Activated CD4-positive, alpha-beta T cell treated with anti-CD3 and anti-CD28 coated beads, Interleukin-2, amount 10 ng/mL, durations not matched to agents 24 days and 14 days (primary cell): Measurements from ENCODE around the gene NRSN1. TPM values are rescaled to one million over a fixed set of nuclear protein-coding genes. Genes with fewer than 3 reads are reported as not detected.

Experiments
- DNase-seq: peaks from one replicate; pipeline ENCODE4 v3.0.0; 2022
- H3K27ac Mint-ChIP-seq: one replicate; pipeline ENCODE4 v1.8.0; 2022; ENCODE audit warnings: mild to moderate bottlenecking, mixed read lengths
- H3K27me3 Mint-ChIP-seq: one replicate; pipeline ENCODE4 v1.8.0; 2022; ENCODE audit warnings: mixed read lengths
- H3K36me3 Mint-ChIP-seq: one replicate; pipeline ENCODE4 v1.8.0; 2022; ENCODE audit warnings: low read depth, mild to moderate bottlenecking, mixed read lengths
- H3K4me1 Mint-ChIP-seq: one replicate; pipeline ENCODE4 v1.8.0; 2021; ENCODE audit warnings: mixed read lengths
- H3K4me3 Mint-ChIP-seq: one replicate; pipeline ENCODE4 v1.8.0; 2022; ENCODE audit warnings: mild to moderate bottlenecking, moderate library complexity, mixed read lengths
- H3K9me3 Mint-ChIP-seq: one replicate; pipeline ENCODE4 v1.8.0; 2021; ENCODE audit warnings: mixed read lengths
- intact Hi-C: fragments of 100-400 bp; cut with micrococcal nuclease; formaldehyde crosslinking; loops from one replicate; pipeline ENCODE4 v1.15.1; 2023
- total RNA-seq: library from RNA; stranded (reverse); gene quantifications from 2 replicates; pipeline ENCODE4 v1.2.3, GENCODE V29; 2022

The NRSN1 gene, protein sequence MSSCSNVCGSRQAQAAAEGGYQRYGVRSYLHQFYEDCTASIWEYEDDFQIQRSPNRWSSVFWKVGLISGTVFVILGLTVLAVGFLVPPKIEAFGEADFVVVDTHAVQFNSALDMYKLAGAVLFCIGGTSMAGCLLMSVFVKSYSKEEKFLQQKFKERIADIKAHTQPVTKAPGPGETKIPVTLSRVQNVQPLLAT
- not detected in 2 replicates for total RNA-seq

DNA sequence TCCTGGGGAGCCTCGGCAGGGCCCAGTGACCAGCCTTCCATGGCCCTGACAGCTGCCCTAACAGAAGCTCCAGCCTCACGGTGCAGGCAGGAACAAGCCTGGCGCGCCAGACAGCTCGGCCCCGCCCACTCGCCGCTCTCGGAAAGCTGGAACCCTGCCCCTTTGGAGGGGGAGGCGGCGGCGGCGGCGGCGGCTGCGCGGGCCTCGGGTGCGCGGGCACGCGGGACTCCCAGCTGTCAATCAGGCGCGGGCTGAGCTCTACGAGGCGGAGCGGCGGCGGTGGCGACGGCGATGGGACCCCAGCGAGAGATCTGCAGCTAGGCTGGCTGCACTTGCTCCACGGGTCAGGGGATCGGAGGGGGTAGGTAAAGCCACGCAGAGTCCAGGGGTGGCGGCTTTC is at the start of gene NRSN1:
Gene NRSN1 (plus strand): TSS at position 236 of the 400 bp plus-strand sequence. CDS start 8,113 bp downstream, outside the sequence.
- Mint-ChIP-seq H3K27ac (no peak within 1 kb of the TSS), H3K27me3 (peaks cover 7% of the 10 kb centered on the region), H3K9me3 (peaks cover 4% of the 10 kb centered on the region), H3K36me3 (no peaks in the 10 kb centered on the region), H3K4me1 (peaks cover 2% of the 10 kb centered on the region), H3K4me3 (no peak within 1 kb of the TSS)
- no peak for DNase-seq
- intact Hi-C loops, result no loop called here

- H3K4me1 Mint-ChIP-seq, result no peaks in the 10 kb centered on the region
- no peaks in the 10 kb centered on the region for H3K27me3 Mint-ChIP-seq
- no peaks in the 10 kb centered on the region for H3K36me3 Mint-ChIP-seq
- H3K9me3 Mint-ChIP-seq, result no peaks in the 10 kb centered on the region
- no peak for DNase-seq
- intact Hi-C loops, result no loop called here
- H3K4me3 Mint-ChIP-seq, result no peak overlapping the region
- no peak overlapping the region for H3K27ac Mint-ChIP-seq
Observed at GRCh38 chr6:24078200-24078599, 47.8 kb upstream of the NRSN1 start.

GRCh38 chr6:24079076-24079475 is 46.9 kb upstream of the NRSN1 start:
- no peak overlapping the region for H3K4me3 Mint-ChIP-seq
- H3K9me3 Mint-ChIP-seq, result no peaks in the 10 kb centered on the region
- H3K27me3 Mint-ChIP-seq, result no peaks in the 10 kb centered on the region
- intact Hi-C loops, result no loop called here
- H3K36me3 Mint-ChIP-seq, result no peaks in the 10 kb centered on the region
- no peak for DNase-seq
- no peak overlapping the region for H3K27ac Mint-ChIP-seq
- H3K4me1 Mint-ChIP-seq, result no peaks in the 10 kb centered on the region

GRCh38 chr6:24080711-24081110 is 45.3 kb upstream of the NRSN1 start:
- Mint-ChIP-seq H3K4me1 (no peaks in the 10 kb centered on the region), H3K27me3 (no peaks in the 10 kb centered on the region), H3K36me3 (no peaks in the 10 kb centered on the region), H3K27ac (no peak overlapping the region), H3K4me3 (no peak overlapping the region), H3K9me3 (no peaks in the 10 kb centered on the region)
- intact Hi-C loops, result no loop called here
- DNase-seq, result no peak

DNA sequence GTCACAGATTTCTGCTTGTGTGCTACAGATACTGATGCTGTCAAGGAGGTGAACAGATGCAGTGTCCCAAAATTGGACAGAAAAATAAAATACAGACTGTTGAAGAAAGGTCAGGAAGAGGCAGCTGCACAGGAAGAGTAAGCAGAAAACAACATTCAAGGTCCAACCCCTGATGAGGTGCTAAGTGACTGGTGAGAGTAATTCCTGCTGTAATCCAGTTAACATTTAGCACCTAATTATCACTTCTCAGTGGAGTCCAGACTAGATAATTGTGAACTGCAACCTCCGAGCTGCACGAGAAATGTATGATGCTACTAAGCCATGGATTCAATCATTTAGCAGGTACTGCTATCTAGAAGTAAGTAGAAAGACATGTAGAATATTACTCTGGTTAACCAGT is 36.3 kb upstream of the NRSN1 start:
- Mint-ChIP-seq H3K27ac (no peak overlapping the region), H3K9me3 (no peaks in the 10 kb centered on the region), H3K4me3 (no peak overlapping the region), H3K4me1 (no peaks in the 10 kb centered on the region), H3K27me3 (no peaks in the 10 kb centered on the region), H3K36me3 (no peaks in the 10 kb centered on the region)
- intact Hi-C loops, result no loop called here
- no peak for DNase-seq

DNA sequence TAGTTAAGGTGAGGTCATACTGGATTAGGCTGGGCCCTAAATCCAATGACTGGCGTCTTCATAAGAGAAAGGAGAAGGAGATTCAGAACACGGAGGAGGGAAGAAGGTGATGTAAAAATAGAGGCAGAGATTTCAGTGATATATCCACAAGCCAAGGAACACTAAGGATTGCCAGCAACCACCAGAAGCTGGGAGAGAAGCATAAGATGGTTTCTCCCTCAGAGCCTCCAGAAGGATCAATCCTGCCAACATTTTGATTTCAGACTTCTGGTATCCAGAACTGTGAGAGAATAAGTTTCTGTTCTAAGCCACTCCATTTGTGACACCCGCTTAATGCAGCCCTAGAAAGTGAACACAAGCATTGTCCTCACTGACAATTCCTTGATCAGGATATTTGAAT is 33.6 kb upstream of the NRSN1 start:
- H3K36me3 Mint-ChIP-seq, result no peaks in the 10 kb centered on the region
- H3K27ac Mint-ChIP-seq, result no peak overlapping the region
- H3K4me1 Mint-ChIP-seq, result no peaks in the 10 kb centered on the region
- H3K4me3 Mint-ChIP-seq, result no peak overlapping the region
- intact Hi-C loops, result no loop called here
- no peaks in the 10 kb centered on the region for H3K9me3 Mint-ChIP-seq
- DNase-seq, result no peak
- H3K27me3 Mint-ChIP-seq, result no peaks in the 10 kb centered on the region

- intact Hi-C loops, result no loop called here
- Mint-ChIP-seq H3K27ac (no peak overlapping the region), H3K4me1 (no peaks in the 10 kb centered on the region), H3K27me3 (no peaks in the 10 kb centered on the region), H3K4me3 (no peak overlapping the region), H3K9me3 (no peaks in the 10 kb centered on the region), H3K36me3 (no peaks in the 10 kb centered on the region)
- DNase-seq, result no peak
Observed at GRCh38 chr6:24093381-24093780, 32.6 kb upstream of the NRSN1 start.

DNA sequence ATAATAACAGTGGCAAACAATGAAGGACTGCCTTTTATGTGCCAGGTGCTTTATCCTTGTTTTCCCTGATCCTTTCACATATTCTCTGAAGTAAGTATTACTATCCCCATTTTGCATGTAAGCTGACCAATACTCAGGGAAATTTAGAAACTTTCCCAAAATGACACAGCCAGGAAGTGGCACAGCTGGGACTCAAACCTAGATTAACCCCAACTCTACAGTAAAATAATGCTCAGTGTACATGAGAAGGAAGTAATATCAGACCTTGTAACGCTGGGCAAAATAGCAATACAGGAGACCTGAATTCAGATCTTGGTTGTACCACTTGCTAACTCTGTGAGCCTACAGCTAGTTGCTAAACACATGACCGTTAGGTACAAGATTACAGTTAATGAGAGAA is 26.8 kb upstream of the NRSN1 start:
- Mint-ChIP-seq H3K4me1 (no peaks in the 10 kb centered on the region), H3K9me3 (no peaks in the 10 kb centered on the region), H3K4me3 (no peak overlapping the region), H3K36me3 (no peaks in the 10 kb centered on the region), H3K27me3 (no peaks in the 10 kb centered on the region), H3K27ac (no peak overlapping the region)
- intact Hi-C loops, result no loop called here
- no peak for DNase-seq

- no peaks in the 10 kb centered on the region for H3K27me3 Mint-ChIP-seq
- H3K4me1 Mint-ChIP-seq, result no peaks in the 10 kb centered on the region
- H3K27ac Mint-ChIP-seq, result no peak overlapping the region
- H3K4me3 Mint-ChIP-seq, result no peak overlapping the region
- intact Hi-C loops, result no loop called here
- no peaks in the 10 kb centered on the region for H3K36me3 Mint-ChIP-seq
- H3K9me3 Mint-ChIP-seq, result no peaks in the 10 kb centered on the region
- DNase-seq, result no peak
Observed at GRCh38 chr6:24100024-24100769, 25.8 kb upstream of the NRSN1 start.

DNA sequence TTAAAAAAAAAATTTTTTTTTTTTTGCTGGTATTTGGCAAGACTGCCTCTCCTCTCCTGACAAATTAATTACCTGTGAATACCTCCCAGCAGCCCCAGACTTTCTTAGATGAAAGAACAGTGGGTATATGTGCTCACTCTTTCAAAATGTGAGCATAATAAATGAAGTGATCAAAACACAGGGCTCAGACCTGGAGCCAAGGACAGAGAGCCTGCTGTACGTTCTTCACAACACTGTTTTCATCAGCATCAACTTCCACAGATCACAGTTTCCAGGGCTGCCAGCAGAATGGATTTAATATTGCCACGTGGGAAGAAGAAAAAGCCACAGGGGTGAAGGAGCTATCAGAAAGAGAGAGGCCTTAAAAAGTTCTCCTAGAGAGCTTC is 25.3 kb upstream of the NRSN1 start:
- Mint-ChIP-seq H3K4me3 (no peak overlapping the region), H3K27ac (no peak overlapping the region), H3K27me3 (no peaks in the 10 kb centered on the region), H3K4me1 (no peaks in the 10 kb centered on the region), H3K9me3 (no peaks in the 10 kb centered on the region), H3K36me3 (no peaks in the 10 kb centered on the region)
- intact Hi-C loops, result no loop called here
- no peak for DNase-seq

DNA sequence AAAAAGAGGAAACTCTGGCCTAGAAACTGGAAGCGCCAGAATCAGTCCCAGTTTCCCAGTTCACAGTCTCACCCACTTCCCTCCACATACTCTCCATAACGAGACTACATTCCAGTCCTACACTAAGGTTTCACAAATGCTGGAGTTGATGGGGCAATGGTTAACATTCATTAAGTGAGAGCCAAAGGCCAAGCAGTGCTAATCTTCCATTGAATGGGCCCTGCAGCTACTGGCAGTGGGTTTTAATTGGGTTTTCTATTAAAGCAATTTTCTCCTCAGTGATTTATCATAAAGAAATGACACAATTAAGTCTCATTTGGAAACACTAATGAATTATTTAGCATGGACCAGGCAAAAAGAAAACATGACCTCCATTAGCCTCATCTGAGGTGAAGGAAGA is 20.8 kb upstream of the NRSN1 start:
- no peak overlapping the region for H3K4me3 Mint-ChIP-seq
- H3K27me3 Mint-ChIP-seq, result no peaks in the 10 kb centered on the region
- DNase-seq, result no peak
- no peaks in the 10 kb centered on the region for H3K36me3 Mint-ChIP-seq
- H3K4me1 Mint-ChIP-seq, result no peaks in the 10 kb centered on the region
- H3K27ac Mint-ChIP-seq, result no peak overlapping the region
- intact Hi-C loops, result no loop called here
- H3K9me3 Mint-ChIP-seq, result no peaks in the 10 kb centered on the region

DNA sequence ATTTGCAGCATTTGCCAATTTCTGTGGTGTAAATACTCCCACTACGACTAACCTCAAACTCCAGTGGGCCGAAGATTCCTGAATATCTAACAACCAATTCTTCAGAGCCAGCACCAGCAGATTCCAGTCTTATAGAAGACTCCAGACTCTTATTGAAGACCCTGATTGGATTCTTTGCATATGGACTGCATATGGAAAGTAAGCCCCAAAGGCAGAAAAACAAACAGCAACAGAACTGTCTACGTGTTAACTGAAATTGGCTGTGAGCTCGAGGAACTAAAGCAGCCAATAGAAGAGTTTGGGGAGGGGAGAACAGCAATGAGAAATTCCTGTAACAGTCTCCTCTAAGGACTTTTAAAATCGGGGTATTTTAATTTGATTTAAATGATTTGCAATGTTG is 19.7 kb upstream of the NRSN1 start:
- H3K36me3 Mint-ChIP-seq, result no peaks in the 10 kb centered on the region
- no peaks in the 10 kb centered on the region for H3K9me3 Mint-ChIP-seq
- intact Hi-C loops, result no loop called here
- no peak overlapping the region for H3K27ac Mint-ChIP-seq
- H3K4me3 Mint-ChIP-seq, result no peak overlapping the region
- H3K4me1 Mint-ChIP-seq, result no peaks in the 10 kb centered on the region
- DNase-seq, result no peak
- no peaks in the 10 kb centered on the region for H3K27me3 Mint-ChIP-seq

GRCh38 chr6:24107294-24107693 is 18.7 kb upstream of the NRSN1 start:
- no peak for DNase-seq
- no peaks in the 10 kb centered on the region for H3K9me3 Mint-ChIP-seq
- H3K27ac Mint-ChIP-seq, result no peak overlapping the region
- no peaks in the 10 kb centered on the region for H3K27me3 Mint-ChIP-seq
- no peaks in the 10 kb centered on the region for H3K4me1 Mint-ChIP-seq
- intact Hi-C loops, result no loop called here
- no peaks in the 10 kb centered on the region for H3K36me3 Mint-ChIP-seq
- no peak overlapping the region for H3K4me3 Mint-ChIP-seq

DNA sequence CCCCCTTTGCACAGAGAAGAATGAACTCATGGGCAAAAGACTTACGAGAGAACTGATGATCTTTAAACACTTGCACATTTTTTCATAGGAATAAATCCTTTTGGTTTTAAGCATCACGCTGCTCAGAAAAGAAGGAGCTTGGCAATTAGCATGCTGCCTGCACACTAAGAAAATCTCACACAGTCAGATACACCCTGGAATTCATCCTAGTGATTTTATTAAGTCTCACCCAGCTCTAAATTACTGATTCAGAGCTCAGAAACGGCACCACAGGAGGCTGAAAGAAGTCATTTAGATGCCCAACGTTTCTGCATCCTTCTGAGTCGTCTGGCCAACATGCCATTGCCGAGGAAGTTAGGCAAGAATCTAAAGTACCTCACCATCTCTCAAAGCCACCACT is 18.0 kb upstream of the NRSN1 start:
- H3K27me3 Mint-ChIP-seq, result no peaks in the 10 kb centered on the region
- no peaks in the 10 kb centered on the region for H3K9me3 Mint-ChIP-seq
- no peak overlapping the region for H3K27ac Mint-ChIP-seq
- H3K36me3 Mint-ChIP-seq, result no peaks in the 10 kb centered on the region
- no peak overlapping the region for H3K4me3 Mint-ChIP-seq
- intact Hi-C loops, result no loop called here
- no peaks in the 10 kb centered on the region for H3K4me1 Mint-ChIP-seq
- no peak for DNase-seq

DNA sequence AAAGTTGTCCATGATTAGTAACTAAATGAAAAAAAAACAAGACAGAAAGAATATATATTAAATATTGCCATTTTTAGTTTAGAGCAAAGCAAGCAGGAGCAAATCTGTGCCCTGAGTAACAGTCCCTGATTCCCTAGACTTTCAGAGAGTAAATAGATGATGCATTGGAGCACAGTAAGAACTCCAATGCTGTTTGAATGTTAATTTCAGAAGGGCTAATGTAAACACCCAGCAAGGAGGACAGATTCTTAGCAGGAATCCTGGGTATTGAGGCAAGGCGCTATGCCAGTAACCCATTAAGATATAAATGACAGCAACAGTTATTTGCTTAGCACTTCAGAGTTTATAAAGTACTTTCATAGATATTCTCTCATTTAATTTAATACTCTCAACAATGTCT is 15.6 kb upstream of the NRSN1 start:
- intact Hi-C loops, result no loop called here
- H3K36me3 Mint-ChIP-seq, result no peaks in the 10 kb centered on the region
- H3K27me3 Mint-ChIP-seq, result no peaks in the 10 kb centered on the region
- H3K27ac Mint-ChIP-seq, result no peak overlapping the region
- no peaks in the 10 kb centered on the region for H3K4me1 Mint-ChIP-seq
- DNase-seq, result no peak
- H3K4me3 Mint-ChIP-seq, result no peak overlapping the region
- H3K9me3 Mint-ChIP-seq, result no peaks in the 10 kb centered on the region
